Heart left ventricle (tissue), 16 donors: Measurements from ENCODE around the gene CIDEC. TPM values are rescaled to one million over a fixed set of nuclear protein-coding genes. Genes with fewer than 3 reads are reported as not detected.

ENCODE experiments used
- ATAC-seq, 4 donors: fragments of 200-7000 bp; cut with Tn5 transposase; one replicate each; pipeline ENCODE4 v1.9.1; 2020 to 2022; ENCODE audit warnings: moderate library complexity in 4 of 4, mild to moderate bottlenecking in 3 of 4, moderate number of reproducible peaks in 1 of 4
- DNase-seq, 5 donors: peaks; one replicate each; pipeline ENCODE4 v3.0.0-alpha.2; 2020
- H3K27ac ChIP-seq, 12 donors: fragments of 200-600 bp; sonication (generic) in 4 of 12; one replicate each; pipeline versions ENCODE4 v1.5.0 to v1.8.0; 2016 to 2022; ENCODE audit warnings: mild to moderate bottlenecking in 2 of 12
- H3K27me3 ChIP-seq, 9 donors: fragments of 200-600 bp; sonication (generic) in 2 of 9; one replicate each; pipeline versions ENCODE4 v1.5.1 to v1.8.0; 2016 to 2022; ENCODE audit warnings: mild to moderate bottlenecking in 3 of 9
- H3K36me3 ChIP-seq, 9 donors: fragments of 200-600 bp; sonication (generic) in 2 of 9; one replicate each; pipeline versions ENCODE4 v1.5.0 to v1.8.0; 2018 to 2022; ENCODE audit warnings: mild to moderate bottlenecking in 2 of 9
- H3K4me1 ChIP-seq, 12 donors: fragments of 200-600 bp; sonication (generic) in 4 of 12; one replicate each; pipeline versions ENCODE4 v1.5.0 to v1.8.0; 2016 to 2022; ENCODE audit warnings: mild to moderate bottlenecking in 3 of 12
- H3K4me3 ChIP-seq, 12 donors: fragments of 200-600 bp; sonication (generic) in 4 of 12; one replicate each; pipeline versions ENCODE4 v1.5.0 to v1.8.0; 2017 to 2022; ENCODE audit warnings: mild to moderate bottlenecking in 9 of 12, moderate library complexity in 4 of 12
- H3K9me3 ChIP-seq, 12 donors: fragments of 200-600 bp; sonication (generic) in 4 of 12; one replicate each; pipeline versions ENCODE4 v1.5.0 to v1.8.0; 2016 to 2022; ENCODE audit warnings: mild to moderate bottlenecking in 1 of 12
- POLR2A ChIP-seq, 2 donors: fragments of 450-650 bp; IDR thresholded peaks; one replicate each; pipeline ENCODE4 v1.6.1; 2017; ENCODE audit warnings: antibody characterized with exemption in 2 of 2, mild to moderate bottlenecking in 2 of 2, moderate library complexity in 2 of 2
- WGBS, 4 donors: extraction: QIAGEN DNeasy Blood & Tissue Kit in 2 of 4; methylation state at CpG; one replicate each; pipeline versions ENCODE4 v1.1.5 to v1.1.7; 2013 to 2018; 5-methylcytosine and 5-hydroxymethylcytosine counted together
- intact Hi-C, 10 donors: fragments of 100-400 bp; cut with DNase I; formaldehyde crosslinking; loops; one replicate each; pipeline versions ENCODE4 v1.11.1 to v1.14.2; 2022
- polyA plus RNA-seq, 2 donors: library from polyadenylated mRNA; stranded (reverse); fragments of 200-250 nt; gene quantifications; one replicate each; pipeline ENCODE4 v1.2.3, GENCODE V29; 2013
- total RNA-seq, 9 donors: library from RNA; depleted of rRNA in 2 of 9; stranded (reverse); fragments of >200 nt in 2 of 9; fragmentation: NEBNext Ultra II Directional in 3 of 9; extraction: Animal tissue kit (Norgen Biotek cat#: 25700) in 3 of 9; gene quantifications; one replicate each; pipeline versions ENCODE4 v1.1.0 to v1.2.4, GENCODE V29; 2016 to 2023
- TF ChIP-seq, protein P1 (sequence below), 12 donors: fragments of 200-600 bp; sonication (generic) in 4 of 12; IDR thresholded peaks; one replicate each; pipeline versions ENCODE4 v1.5.0 to v1.8.0; 2018 to 2022; ENCODE audit warnings: antibody characterized with exemption in 12 of 12, mild to moderate bottlenecking in 5 of 12
- donor health status: ischemic (EF 13 %, LVEDD 7.1; RV severe dilation, severe dysfunction).
- donor health status: healthy with polysubstance abuse.
- donor health status: DM: no; HTN: yes; CAD: no.
- donor health status: DM: no; HTN: no; CAD: no.
- donor health status: ischemic (EF 25% LVEDD 6.9; RV normal size, moderate dysfunction).
- donor health status: ischemic (EF 25% LVEDD 5.7; RV mildly dilated, moderate dysfunction).
- donor health status: healthy.
- donor health status: DM: yes; HTN: yes; CAD: no.
- donor health status: ischemic (EF 35%, LVEDD 5.7; RV mildly dilated, moderate dysfunction).
- donor health status: nonischemic (EF 11% LVEDD 7.7; RV severe dilation, severe dysfunction).
- donor health status: DM: yes; HTN: yes; CAD: no.
- donor health status: PGD.
- donor health status: ischemic (EF 29% LVEDD 5.4; RV normal size, mild dysfunction).
- donor health status: nonischemic (EF 23%, LVEDD 6.1; RV moderate dilation, normal function).

The CIDEC gene
- total and polyA plus RNA-seq, 11 donors = 0.72 to 59.0 (median 4.0) TPM; not detected in 2

DNA sequence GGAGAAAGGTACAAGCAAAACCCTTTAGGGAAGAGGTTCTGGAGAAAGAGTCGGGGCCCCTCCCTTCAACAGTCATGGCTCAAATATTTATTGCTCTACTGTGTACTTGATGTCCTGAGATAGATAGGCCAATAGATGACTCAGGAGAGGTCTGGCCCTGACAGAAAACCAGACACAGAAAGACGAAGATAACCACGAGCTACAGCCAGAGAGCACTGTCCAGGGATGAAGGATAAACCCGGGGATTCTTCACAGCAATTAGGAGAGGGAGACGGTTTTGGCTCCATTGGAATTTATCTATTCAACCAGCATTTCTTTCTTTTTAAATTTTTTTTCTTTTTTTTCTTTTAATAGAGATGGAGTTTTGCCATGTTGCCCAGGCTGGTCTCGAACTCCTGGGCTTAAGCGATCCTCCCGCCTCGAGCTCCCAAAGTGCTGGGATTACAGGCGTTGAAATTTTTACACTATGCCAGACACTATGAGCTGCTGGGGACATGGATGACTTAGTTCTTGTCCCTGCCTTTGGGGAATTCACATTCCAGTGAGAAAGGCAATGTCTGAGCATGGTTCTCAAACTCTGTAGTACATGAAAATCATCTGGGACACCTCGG lies 4.6 kb upstream of the CIDEC start:
- Histone ChIP-seq H3K27ac (no peak overlapping the region), H3K4me3 (no peak overlapping the region), H3K27me3 (no peaks in the 10 kb centered on the region), H3K36me3 (no peaks in the 10 kb centered on the region), H3K4me1 (peaks cover 0 to under 1% (median 0%) of the 10 kb centered on the region in 12 donors), H3K9me3 (no peaks in the 10 kb centered on the region)
- intact Hi-C loops = no loop called here
- DNase-seq = no peak
- ATAC-seq = peak in 1 of 4 donors; percentile 61
- TF ChIP-seq, protein P1, sequence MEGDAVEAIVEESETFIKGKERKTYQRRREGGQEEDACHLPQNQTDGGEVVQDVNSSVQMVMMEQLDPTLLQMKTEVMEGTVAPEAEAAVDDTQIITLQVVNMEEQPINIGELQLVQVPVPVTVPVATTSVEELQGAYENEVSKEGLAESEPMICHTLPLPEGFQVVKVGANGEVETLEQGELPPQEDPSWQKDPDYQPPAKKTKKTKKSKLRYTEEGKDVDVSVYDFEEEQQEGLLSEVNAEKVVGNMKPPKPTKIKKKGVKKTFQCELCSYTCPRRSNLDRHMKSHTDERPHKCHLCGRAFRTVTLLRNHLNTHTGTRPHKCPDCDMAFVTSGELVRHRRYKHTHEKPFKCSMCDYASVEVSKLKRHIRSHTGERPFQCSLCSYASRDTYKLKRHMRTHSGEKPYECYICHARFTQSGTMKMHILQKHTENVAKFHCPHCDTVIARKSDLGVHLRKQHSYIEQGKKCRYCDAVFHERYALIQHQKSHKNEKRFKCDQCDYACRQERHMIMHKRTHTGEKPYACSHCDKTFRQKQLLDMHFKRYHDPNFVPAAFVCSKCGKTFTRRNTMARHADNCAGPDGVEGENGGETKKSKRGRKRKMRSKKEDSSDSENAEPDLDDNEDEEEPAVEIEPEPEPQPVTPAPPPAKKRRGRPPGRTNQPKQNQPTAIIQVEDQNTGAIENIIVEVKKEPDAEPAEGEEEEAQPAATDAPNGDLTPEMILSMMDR (IDR thresholded peaks at IDR 0.05) = no peak
- no peak for TF ChIP-seq POLR2A (IDR thresholded peaks at IDR 0.05)
- 65 to 78% (median 74%) methylated on average over 11 of the region's 11 CpGs for WGBS, 4 donors

DNA sequence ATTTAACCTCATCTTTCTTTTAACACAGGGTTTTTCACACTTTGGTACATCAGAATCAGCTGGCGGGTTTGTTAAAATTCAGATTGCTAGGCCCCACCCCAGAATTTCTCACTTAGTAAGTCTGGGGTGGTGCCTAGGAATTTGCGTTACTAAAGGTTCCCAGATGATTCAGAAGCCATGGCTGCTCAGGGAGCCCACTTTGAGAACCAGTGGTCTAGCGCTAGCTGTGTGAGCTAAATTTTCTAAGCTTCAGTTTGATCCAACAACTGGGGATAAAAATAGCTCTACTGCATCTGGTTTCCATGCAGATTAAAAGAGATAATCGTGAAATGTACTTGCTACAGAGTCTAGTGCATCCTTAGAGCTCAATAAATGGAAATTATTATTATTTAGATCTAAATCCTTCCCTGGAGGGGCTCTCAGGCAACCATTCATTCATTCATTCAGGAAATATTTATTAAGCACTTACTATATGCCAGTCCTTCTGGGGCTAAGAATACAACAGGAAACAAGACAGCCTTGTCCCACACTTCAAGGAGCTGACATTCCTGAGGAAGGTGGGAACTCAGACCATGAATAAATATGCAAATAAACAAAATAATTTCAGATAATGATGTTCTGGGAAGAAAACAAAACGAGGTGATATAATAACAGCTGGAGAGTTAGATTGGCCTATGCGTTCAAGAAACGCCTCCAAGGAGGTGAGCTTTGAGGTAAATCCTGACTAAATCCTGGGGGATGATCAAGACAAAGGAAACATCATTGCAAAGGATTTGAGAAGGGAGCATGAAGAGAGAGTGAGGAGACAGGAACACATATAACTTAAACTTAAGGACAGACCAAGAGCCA lies 3.9 kb upstream of the CIDEC start:
- Histone ChIP-seq H3K9me3 (no peaks in the 10 kb centered on the region), H3K4me3 (no peak overlapping the region), H3K27ac (no peak overlapping the region), H3K4me1 (no peaks in the 10 kb centered on the region), H3K36me3 (no peaks in the 10 kb centered on the region), H3K27me3 (no peaks in the 10 kb centered on the region)
- 73 to 80% (median 73%) methylated on average over 7 of the region's 7 CpGs for WGBS, 4 donors
- intact Hi-C loops = no loop called here
- DNase-seq (no peak), ATAC-seq (no peak)
- TF ChIP-seq, protein P1 (IDR thresholded peaks at IDR 0.05) = no peak
- TF ChIP-seq POLR2A (IDR thresholded peaks at IDR 0.05) = no peak

DNA sequence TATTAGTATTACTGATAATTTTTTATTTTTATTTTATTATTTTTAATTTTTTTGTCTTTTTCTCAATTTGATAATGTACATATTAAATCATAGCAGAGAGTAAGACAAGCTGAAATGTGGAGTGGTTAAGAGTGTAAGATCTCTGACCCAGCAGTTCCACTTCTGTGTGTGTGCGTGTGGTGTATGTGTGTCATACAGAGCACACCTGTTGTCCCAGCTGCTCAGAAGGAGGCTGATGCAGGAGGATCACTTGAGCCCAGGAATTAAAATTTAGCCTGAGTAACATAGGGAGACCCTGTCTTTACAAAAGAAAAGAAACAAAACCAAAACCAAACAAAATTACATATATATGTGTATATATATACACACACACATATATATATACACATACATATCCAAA lies 1.4 kb upstream of the CIDEC start:
- DNase-seq (no peak), ATAC-seq (no peak)
- Histone ChIP-seq H3K4me3 (no peak overlapping the region), H3K36me3 (no peaks in the 10 kb centered on the region), H3K27me3 (no peaks in the 10 kb centered on the region), H3K9me3 (no peaks in the 10 kb centered on the region), H3K4me1 (no peaks in the 10 kb centered on the region), H3K27ac (no peak overlapping the region)
- 85 to 97% (median 91%) methylated on average over 1 of the region's 1 CpG for WGBS, 4 donors
- no peak for TF ChIP-seq POLR2A (IDR thresholded peaks at IDR 0.05)
- TF ChIP-seq, protein P1 (IDR thresholded peaks at IDR 0.05) = no peak
- intact Hi-C loops = no loop called here

DNA sequence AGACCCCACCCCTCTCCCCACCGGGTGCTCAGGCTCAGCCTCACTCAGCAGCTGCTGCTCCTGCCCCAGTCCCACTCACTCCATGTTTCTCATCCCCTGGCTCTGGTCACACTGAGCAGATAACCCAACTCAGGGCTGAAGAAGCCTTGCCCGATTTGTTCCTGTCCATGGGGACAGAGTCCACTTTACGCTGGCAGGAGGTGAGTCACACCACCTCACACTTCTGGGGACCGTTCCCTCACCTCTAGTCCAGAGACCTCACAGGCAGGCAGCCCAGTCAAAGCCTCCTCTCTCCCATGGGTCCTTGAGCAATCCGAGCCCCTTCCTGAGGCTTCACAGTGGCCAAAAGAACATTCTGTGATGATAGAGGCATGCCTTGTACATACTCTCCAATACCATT lies 1.4 kb downstream of the CIDEC start:
- Histone ChIP-seq H3K9me3 (no peaks in the 10 kb centered on the region), H3K4me3 (no peak overlapping the region), H3K27ac (no peak overlapping the region), H3K4me1 (no peaks in the 10 kb centered on the region), H3K27me3 (no peaks in the 10 kb centered on the region), H3K36me3 (no peaks in the 10 kb centered on the region)
- DNase-seq (no peak), ATAC-seq (no peak)
- WGBS, 4 donors = 65 to 71% (median 68%) methylated on average over 5 of the region's 5 CpGs
- intact Hi-C loops = no loop called here
- no peak for TF ChIP-seq POLR2A (IDR thresholded peaks at IDR 0.05)
- TF ChIP-seq, protein P1 (IDR thresholded peaks at IDR 0.05) = no peak
